ENCODE data around the gene ARHGAP24. TPM values are rescaled to one million over a fixed set of nuclear protein-coding genes. Genes with fewer than 3 reads are reported as not detected.

The ARHGAP24 gene
- total and polyA plus RNA-seq, 4 donors: 1.8 to 15.2 (median 3.3) TPM

- TF ChIP-seq ATF3 (IDR thresholded peaks at IDR 0.05) (no peak), FOXA2 (IDR thresholded peaks at IDR 0.05) (no peak)
Measured at GRCh38 chr4:85907001-85907400, 432.1 kb downstream of the ARHGAP24 start (continued).

- H3K27ac ChIP-seq (ENCODE audit: low read depth in 1 of 2, low read length in 2 of 2): no peak overlapping the region
- H3K27me3 ChIP-seq (ENCODE audit: control insufficient read depth in 4 of 4, insufficient read depth in 4 of 4, low read length in 3 of 4): no peaks in the 10 kb centered on the region
- no peak overlapping the region for H3K4me3 ChIP-seq (ENCODE audit: low read depth in 1 of 3, low read length in 3 of 3)
- DNase-seq (ENCODE audit: low spot score): no peak
- TF ChIP-seq SP1 (IDR thresholded peaks at IDR 0.05) (no peak), MAX (IDR thresholded peaks at IDR 0.05) (no peak), HNF4A (conservative IDR thresholded peaks at IDR 0.05) (no peak)
- no peaks in the 10 kb centered on the region for H3K9me3 ChIP-seq (ENCODE audit: control insufficient read depth in 4 of 4, low read length in 3 of 4)
- WGBS: 77% methylated on average over 10 of the region's 10 CpGs
- H3K36me3 ChIP-seq (ENCODE audit: control insufficient read depth in 4 of 4, insufficient read depth in 3 of 4, low read depth in 1 of 4, low read length in 3 of 4): no peaks in the 10 kb centered on the region
- H3K4me1 ChIP-seq (ENCODE audit: control insufficient read depth in 4 of 4, insufficient read depth in 4 of 4, low read length in 3 of 4): no peaks in the 10 kb centered on the region
- H3K9ac ChIP-seq (ENCODE audit: low read depth in 1 of 2, low read length in 2 of 2): no peak overlapping the region
Measured at GRCh38 chr4:85909851-85910250, 434.9 kb downstream of the ARHGAP24 start.

GRCh38 chr4:85910985-85911384 is 436.0 kb downstream of the ARHGAP24 start:
- H3K36me3 ChIP-seq (ENCODE audit: control insufficient read depth in 4 of 4, insufficient read depth in 3 of 4, low read depth in 1 of 4, low read length in 3 of 4): no peaks in the 10 kb centered on the region
- H3K4me1 ChIP-seq (ENCODE audit: control insufficient read depth in 4 of 4, insufficient read depth in 4 of 4, low read length in 3 of 4): no peaks in the 10 kb centered on the region
- no peak overlapping the region for H3K4me3 ChIP-seq (ENCODE audit: low read depth in 1 of 3, low read length in 3 of 3)
- no peak overlapping the region for H3K27ac ChIP-seq (ENCODE audit: low read depth in 1 of 2, low read length in 2 of 2)
- H3K9me3 ChIP-seq (ENCODE audit: control insufficient read depth in 4 of 4, low read length in 3 of 4): no peaks in the 10 kb centered on the region
- no peaks in the 10 kb centered on the region for H3K27me3 ChIP-seq (ENCODE audit: control insufficient read depth in 4 of 4, insufficient read depth in 4 of 4, low read length in 3 of 4)
- WGBS: 88% methylated on average over 7 of the region's 7 CpGs
- no peak for DNase-seq (ENCODE audit: low spot score)
- TF ChIP-seq FOXA2 (IDR thresholded peaks at IDR 0.05) (no peak), YY1 (IDR thresholded peaks at IDR 0.05) (no peak), MAX (IDR thresholded peaks at IDR 0.05) (no peak), NR2F2 (IDR thresholded peaks at IDR 0.05) (no peak), HNF4A (conservative IDR thresholded peaks at IDR 0.05) (no peak), SP1 (IDR thresholded peaks at IDR 0.05) (no peak), ATF3 (IDR thresholded peaks at IDR 0.05) (no peak), REST (IDR thresholded peaks at IDR 0.05) (no peak), CTCF (IDR thresholded peaks at IDR 0.05; ENCODE audit: low read depth, low read length, missing input control) (no peak), EGR1 (IDR thresholded peaks at IDR 0.05; ENCODE audit: low read depth in 2 of 2) (no peak), RXRA (IDR thresholded peaks at IDR 0.05) (no peak), ZBTB33 (IDR thresholded peaks at IDR 0.05) (no peak), GABPA (IDR thresholded peaks at IDR 0.05 in 1 of 2, conservative IDR thresholded peaks at IDR 0.05 in 1 of 2) (no peak)
- H3K9ac ChIP-seq (ENCODE audit: low read depth in 1 of 2, low read length in 2 of 2): no peak overlapping the region

Data from liver (tissue), 9 donors.